GM19023 (cell line): Measurements from ENCODE around the gene CMTM5.
"Not testable (repeated sequence)": the region's sequence is repeated elsewhere in the genome, so short reads cannot be mapped to it uniquely, and the experiment has no call there.

Source experiments
- ATAC-seq: cut with Tn5 transposase; IDR thresholded peaks from one replicate; pipeline ENCODE4 v1.9.1; 2021; ENCODE audit warnings: mild to moderate bottlenecking, moderate library complexity; ENCODE audit not compliant: unreplicated experiment

Gene CMTM5

DNA sequence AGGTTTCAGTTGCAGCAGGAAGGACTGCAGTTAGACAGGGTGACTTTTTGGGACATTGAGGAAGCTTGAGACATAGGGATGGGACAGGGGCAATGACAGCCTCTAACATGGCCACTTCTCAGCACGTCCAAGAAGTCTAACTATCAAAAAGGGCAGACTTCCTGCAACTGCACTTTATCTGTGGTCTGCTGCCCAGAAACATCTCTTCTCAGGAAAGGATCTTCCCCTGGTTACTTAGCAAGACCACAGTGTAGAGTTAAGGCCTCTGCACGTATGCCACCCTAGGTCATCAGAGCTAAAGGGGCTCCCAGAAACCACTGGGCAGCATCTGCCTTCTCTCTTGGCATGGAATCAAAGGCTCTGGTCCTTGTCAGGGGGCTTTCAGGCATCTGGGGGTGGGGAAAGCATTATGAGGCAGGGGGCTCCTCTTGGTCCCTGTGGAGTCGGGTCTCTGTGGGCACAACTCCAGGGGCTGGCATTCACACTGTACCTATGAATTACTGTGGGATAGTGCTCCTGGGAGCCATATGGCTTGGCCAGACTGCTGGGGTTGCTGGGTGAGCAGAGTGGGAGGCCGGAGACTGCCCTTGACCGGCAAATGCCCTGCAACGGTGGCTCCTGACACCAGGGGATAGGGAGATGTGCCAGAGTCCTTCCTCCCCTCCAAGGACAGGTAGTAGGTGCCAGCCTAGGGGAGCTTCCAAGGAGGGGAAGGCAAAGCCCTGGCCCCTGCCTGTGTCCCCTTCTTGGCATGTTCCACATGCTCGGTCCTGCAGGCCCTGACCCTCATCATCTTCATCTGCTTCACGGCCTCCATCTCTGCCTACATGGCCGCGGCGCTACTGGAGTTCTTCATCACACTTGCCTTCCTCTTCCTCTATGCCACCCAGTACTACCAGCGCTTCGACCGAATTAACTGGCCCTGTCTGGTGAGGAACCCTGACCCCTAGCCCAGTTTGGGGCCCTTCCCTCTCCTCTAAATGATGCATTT, 1.0 kb downstream of the CMTM5 start:
- ATAC-seq = no peak

DNA sequence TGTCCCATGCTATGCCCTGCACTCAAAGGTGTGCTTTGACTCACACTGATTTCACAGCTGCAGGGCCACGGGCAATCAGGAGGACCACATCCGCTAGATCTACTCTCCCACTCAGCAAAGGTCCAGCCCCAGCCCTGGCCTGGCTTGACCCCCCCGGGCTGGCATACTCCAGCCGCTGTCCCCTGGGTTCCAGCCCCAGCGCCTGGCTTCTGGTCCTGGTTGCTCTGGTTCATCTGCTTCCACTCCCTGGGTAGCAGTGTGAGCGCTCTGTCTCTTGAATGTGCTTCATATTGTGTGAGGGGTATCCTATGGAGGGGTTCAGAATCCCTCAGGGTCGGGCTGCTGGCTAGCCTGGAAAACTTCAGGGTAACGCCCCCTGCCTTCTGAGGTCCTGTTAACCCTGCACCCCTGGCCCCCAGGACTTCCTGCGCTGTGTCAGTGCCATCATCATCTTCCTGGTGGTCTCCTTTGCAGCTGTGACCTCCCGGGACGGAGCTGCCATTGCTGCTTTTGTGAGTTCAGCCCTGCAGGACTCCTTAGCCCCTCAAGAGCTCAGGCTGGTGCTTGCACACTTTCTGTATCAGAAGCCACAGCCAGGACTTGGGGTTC, 1.9 kb downstream of the CMTM5 start:
- ATAC-seq = no peak

DNA sequence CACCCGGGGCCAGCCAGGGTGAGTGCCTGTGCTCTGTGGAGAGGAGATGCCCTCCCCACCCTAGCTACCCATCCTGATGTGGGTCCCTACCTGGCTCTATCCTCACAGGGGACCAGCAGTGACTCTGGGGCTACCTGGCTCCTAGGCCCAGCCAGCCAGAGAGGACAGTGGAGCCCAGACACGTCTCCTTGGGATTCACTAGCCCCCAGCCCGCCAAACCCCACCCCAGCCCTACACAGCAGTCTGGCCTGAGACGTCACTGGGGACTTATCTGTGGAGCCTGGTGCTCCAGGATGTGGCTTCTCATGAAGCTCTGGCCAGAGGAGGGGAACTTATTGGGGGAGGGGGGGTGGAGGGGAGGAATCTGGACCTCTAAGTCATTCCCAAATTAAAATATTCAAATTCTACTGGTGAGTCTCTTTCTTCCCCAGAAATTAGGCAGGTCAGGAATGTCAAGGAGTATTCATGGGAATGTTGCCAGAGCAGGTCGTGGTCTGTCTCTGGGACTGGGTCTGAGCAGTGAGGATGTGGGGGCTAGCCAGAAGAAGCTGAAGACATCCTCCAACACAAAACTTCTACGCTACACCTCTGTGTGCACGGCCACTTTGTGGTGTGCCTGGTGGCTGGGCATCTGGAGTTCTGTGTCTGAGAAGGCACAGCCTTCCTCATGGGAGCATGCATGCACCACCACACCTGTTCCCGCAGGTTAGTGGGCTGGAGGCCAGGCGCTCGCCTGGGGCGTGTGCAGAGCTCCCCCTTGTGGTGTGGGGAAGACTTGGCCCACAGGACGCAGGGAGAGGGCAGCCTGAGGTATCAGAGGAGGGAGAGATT, 2.7 kb downstream of the CMTM5 start:
- no peak for ATAC-seq

DNA sequence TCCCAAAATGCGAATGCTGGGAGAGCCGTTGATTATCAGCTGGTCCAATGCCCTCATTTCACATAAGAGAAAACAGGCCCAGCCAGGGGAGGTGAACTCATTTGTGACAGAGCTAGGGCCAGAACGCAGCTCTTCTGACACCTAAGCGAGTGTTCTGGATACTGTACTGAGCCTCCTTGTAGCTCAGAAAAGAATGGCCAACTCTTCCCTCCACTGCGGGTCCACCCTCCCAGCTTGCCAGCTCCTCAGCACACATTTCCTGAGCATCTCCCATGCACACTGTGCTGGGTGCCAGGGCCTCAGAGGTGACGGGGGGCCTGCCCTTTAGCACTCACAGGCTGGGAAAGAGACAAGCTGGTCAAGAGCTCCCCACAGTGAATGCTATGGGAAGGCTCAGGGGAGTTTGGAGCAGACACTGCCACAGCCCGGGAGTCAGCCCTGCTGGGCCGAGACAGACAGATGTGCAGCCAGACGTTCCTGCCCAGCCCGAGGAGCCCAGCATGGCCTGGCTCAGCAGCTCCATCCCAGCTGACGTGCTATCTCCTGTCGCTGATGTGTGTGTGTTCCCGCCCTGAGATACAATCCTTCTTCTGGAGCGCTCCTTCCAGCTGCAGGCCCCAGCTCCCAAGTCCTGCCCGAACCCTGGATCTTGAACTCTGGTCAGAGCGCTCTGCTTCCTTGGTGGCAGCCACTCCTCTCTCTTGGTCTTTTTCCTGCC, 3.5 kb downstream of the CMTM5 start:
- ATAC-seq = no peak

DNA sequence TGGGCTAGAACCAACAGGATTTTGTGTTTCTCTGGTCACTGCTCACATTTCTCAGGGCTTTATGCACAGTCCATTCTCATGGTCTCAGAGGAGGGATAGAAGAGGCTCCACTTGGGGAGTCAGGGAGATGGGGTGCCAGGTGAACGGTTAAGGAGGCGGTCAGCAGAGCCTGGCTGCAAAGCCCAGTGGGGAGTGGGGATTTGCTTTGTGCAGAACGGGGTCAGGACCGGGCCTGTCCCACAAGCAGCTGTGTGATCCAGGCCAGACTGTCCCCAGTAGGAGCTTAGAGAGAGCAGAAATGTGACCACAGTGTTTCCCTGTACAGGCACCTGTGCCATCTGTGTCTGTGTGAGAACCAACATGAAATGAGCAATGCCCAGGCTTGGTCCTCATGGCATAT, 4.1 kb downstream of the CMTM5 start:
- no peak for ATAC-seq

DNA sequence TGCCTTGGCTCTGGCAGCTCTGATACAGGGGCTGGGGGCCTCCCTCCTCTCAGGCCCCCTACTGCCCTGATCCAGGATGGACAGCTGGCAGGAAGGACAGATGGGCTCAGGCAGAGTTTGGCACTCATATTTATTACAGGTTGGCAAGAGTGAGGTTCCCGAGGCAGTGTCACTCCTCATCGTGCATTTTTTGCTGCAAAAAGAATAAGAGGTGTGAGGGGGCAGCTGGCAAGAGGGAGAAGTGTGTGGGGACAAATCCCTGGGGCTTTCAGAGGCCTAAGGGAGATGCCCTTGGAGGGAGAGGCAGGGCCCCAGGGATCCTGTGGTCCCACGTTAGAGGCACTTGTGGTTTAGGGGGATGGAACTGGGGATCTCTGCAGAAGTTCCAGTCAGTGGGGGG, 5.0 kb downstream of the CMTM5 start:
- ATAC-seq = no peak

DNA sequence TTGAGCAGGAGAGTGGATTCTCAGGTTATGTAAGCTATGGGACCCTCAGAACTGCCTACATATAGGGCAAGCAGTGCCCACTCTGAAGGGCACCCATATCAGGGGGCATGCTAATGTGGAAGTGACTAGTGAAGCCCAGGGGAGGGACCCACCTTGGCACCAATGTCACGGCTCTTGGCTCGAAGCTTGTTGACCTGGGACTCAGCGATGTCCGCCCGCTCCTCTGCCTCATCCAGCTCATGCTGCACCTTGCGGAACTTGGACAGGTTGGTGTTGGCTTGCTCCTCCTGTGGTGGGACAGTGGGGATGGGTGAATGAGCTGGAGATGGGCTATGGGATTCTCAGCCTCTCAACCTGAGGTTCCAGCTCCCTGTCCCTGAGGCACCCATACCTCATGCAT, 5.4 kb downstream of the CMTM5 start:
- ATAC-seq = no peak

DNA sequence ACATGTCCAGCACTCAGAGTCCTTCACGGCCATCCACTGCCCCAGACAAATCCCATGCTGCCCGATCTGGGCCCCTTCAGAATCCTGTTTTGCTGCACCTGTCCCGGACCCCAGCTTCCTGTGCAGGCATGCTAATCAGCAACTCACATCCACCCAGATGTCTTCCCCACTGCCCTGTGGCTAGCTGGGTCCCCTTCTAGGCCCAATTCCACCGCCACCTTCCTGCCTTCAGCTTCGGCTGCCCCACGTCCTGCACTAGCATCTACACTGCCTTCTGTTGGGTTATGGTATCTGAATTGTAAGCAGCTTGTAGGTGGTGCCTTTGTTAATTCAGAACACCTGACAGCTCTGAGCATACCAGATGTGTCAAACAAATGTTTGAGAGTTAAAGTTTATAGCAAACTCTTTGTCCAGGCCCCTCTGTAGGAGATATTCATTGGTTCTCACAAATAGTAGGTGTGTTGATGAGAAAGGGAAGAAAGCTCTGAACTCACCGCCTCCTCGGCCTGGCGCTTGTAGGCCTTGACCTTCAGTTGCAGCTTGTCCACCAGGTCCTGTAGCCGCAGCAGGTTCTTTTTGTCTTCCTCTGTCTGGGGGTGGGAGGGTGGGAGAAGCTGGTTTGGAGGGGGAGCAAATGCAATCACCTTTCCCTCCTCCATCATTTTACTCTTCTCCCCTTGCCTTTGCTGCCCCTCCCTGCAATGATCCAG, 6.0 kb downstream of the CMTM5 start:
- no peak for ATAC-seq

DNA sequence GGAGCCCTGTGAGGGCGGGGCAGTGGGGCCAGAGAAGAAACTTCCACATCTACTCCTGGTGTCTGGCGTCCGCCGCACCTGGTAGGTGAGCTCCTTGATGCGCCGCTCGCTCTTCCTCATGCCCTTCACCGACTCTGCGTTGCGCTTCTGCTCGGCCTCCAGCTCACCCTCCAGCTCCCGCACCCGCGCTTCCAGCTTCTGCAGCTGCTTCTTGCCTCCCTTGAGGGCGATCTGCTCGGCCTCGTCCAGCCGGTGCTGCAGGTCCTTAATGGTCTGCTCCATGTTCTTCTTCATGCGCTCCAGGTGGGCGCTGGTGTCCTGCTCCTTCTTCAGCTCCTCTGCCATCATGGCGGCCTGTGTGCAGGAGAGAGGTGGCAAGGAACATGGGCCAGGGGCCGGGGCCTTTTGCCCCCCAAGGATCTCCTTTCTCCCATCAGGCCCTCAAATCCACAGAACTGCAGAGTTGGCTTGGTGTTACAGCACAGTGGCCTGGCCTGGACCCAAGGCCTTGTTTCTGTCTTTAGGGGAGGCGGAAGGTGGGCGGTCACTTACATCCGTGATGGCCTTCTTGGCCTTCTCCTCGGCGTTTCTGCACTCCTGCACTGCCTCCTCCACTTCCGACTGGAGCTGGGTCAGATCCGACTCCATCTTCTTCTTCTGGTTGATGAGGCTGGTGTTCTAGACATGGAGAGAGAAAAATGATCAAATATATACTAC, 7.7 kb downstream of the CMTM5 start:
- ATAC-seq = no peak

DNA sequence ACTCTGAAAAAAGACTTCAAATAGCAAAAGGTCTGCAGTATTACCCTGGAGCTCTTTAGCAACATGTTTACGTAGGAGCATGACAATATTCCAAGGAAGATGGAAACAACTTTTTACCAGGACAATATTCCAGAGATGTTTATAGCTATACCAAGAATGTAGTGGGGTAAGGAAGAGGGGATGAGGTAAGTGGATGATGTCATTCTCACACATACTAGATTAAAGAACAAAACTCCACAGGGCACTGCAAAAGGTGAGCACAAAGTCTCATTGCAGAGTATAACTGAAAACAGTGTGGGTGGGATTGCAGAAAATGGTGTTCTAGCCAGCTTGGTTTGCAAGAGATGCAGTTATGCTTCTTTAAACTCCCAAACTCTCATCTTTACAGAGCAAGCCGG, 8.4 kb downstream of the CMTM5 start:
- ATAC-seq = no peak

DNA sequence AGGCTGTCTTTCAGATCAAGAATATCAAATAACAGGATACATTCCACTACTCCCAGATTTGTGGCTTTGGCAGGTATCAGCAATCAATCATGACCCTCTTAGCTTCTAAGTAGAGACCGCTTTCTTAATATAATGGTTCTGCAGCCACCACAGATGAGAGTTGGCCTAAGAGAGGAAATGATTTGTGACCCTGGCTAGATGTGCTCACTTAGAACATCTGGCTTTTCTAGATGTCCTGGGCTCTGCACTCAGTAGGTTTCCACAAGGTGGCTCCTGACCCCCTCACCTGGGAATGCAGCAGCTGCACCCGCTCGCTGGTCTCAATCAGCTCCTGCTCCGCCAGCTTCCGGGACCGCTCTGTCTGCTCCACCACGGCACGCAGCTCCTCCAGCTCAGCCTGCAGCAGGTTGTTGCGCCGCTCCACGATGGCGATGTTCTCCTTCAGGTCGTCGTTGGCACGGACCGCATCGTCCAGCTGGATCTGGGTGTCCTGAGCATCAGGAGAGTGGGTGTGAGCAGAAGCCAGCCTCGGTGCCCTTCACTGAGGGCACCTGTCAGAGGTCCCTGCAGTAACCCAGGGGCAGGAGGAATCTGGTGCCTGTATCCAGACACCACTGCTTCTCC, 8.9 kb downstream of the CMTM5 start:
- no peak for ATAC-seq

DNA sequence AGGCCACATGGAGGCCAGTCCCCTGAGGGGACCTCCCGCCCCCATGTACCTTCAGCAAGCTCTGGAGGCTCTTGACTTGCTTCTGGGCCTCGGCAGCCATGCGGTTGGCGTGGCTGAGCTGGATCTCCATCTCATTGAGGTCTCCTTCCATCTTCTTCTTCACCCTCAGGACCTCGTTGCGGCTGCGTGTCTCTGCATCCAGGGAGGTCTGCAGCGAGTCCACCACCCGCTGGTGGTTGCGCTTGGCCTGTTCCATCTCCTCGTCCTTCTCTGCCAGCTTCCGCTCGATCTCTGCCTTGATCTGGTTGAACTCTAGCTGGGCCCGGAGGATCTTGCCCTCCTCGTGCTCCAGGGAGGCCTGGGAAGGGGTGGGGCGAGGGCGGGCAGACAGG, 9.4 kb downstream of the CMTM5 start:
- ATAC-seq = not testable (repeated sequence)

DNA sequence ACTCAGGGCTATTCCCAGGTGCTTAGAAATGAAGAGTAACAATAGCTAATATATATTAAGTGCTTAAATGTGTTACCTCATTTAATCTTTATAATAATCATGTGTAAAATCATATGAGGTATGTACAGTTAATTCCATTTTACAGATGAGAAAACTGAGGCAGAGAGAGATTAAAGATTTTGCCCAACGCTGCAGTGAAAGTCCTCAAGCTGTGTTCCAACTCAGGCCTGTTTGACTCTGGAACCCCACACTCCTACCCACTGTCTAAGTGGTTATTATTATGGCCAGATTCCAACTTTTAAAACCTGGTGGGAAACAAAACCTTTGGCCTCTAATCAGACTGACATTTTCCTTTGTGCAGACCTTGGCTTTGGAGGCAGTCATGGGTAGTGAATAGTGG, 10.2 kb downstream of the CMTM5 start:
- ATAC-seq = no peak

DNA sequence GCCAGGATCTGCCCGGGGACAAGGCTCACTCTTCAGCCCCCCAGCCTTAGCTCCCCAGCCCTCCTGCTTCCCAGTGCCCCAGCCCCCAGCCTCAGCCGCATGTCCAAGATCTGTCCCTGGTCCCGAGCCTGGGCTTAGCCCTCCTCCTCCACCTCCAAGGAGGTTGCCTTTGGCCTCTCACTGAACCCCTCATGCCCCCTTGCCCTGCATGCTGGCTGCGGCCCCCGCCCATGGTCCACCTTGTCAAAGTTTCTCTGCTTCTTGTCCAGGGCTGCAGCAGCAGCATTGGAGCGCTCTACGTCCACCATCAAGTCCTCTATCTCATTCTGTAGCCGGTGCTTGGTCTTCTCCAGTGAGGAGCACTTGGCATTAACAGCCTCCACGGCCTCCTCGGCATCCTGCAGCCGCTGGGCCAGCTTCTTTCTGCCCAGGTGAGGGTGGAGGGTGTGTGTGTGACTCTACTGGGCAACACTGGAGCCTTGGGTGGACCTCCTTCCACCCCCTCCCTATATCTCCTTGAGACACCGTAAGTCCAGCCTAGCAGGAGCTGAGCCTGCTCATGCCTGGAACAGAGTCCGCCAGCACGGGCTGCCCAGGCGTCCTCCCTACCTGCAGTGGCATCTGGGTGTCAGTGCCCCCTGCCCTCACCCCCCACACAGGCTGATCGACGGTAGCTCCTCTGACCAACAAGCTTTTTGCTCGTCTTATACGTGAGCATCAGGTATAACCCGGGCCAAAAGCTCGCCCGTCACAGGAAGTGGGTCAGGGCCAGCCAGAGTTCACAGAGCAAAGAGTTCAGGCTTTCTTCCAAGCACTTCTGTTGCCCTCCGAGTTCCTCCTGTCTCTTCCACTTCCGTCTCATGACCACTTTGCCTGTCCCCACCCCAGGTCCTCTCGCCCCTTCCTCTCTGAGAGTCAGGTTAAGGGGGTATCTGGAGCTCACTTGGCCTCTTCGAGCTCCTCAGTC, 11.4 kb downstream of the CMTM5 start:
- no peak for ATAC-seq

DNA sequence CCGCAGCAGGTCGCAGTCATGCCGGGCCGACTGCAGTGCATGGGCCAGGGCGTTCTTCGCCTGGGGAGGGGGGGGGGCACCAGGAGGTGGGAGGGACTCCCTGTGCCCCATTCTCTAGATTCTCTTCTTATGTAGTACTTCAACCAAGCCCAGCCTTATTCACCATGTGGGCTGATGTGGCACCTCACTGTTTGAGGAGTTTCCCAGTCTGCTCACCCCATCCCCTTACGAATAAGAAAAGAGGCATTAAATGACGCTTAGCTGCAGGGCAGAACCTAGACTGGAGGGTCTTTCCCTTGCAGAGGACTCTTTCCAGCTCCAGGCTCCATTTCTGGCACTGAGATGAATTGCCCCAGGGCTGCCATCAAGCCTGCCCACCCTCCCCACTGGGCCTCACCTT, 12.2 kb downstream of the CMTM5 start:
- no peak for ATAC-seq

DNA sequence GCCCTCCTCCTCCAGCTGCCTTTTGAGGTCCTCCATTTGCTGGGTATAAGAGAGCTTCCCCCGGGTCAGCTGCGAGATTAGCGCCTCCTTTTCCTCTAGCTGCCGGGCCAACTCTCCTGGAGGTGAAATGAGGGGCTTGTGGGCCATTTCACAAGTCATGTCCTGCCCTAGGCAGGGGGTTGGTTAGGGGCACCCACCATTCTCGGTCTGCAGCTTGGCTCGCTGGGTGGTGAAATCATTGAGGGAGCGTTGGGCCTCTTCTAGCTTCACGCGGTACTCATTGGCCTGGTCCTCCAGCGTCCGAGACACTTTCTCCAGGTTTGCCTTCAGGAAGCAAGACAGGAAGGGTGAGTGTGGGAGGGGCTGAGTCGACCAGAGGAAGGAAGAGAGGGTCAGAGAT, 12.6 kb downstream of the CMTM5 start:
- ATAC-seq = no peak

DNA sequence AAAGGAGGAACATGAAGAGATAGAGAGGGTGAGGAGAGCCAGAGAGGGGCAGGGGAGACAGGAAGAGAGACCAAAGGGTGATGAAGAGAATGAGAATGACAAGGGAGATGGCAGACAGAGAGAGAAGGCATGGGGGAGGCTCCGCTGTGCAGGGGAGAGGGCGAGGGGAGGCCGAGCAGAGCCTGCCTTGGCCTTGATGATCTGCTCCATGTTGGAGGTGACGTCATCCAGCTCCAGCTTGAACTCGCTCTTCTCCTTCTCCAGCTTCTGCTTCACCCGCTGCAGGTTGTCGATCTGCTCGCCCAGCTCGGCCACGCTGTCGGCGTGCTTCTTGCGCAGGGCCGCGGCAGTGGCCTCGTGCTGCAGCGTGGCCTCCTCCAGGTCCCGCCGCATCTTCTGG, 13.0 kb downstream of the CMTM5 start:
- not testable (repeated sequence) for ATAC-seq

DNA sequence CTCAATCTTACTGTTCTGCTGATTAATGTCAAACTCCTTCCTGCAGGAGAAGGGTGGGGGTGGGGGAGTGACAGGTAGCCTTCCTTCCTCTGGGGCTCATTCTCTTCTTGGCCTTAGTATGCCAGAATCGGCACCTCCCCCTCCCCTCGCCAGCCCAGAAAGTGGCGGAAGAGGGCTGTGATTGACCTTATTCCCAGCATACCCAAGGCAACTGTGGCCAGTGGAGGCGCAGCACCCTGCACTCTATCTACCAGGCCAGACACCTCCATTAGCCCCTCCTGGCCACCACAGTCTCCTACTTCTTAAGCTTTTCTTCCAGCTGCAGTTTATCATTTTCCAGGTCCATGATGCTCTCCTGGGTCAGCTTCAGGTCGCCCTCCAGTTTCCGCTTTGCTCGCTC, 15.8 kb downstream of the CMTM5 start:
- no peak for ATAC-seq
